GM10266 (cell line): ENCODE results near the gene FRMD5.

Experiments
- DNase-seq: peaks from one replicate; pipeline ENCODE4 v3.0.0; 2012; ENCODE audit errors: extremely low spot score
- CTCF ChIP-seq: IDR thresholded peaks from 2 replicates; pipeline ENCODE4 v1.5.1; 2012; ENCODE audit warnings: mild to moderate bottlenecking, low read depth; ENCODE audit not compliant: control insufficient read depth, insufficient read depth; ENCODE audit errors: missing control alignments

Gene FRMD5

GRCh38 chr15:43953402-43953801, 241.7 kb downstream of the FRMD5 start:
- DNase-seq = no peak
- TF ChIP-seq CTCF = no peak

- DNase-seq = no peak
- no peak for TF ChIP-seq CTCF
These were observed 244.5 kb downstream of the FRMD5 start for GRCh38 chr15:43950531-43950930.

- TF ChIP-seq CTCF = no peak
- peak; percentile 24 for DNase-seq
These were observed 246.3 kb downstream of the FRMD5 start for GRCh38 chr15:43948691-43949325.

- DNase-seq = no peak
- TF ChIP-seq CTCF = no peak
These were observed 251.6 kb downstream of the FRMD5 start for GRCh38 chr15:43943511-43943910.

GRCh38 chr15:43942194-43942593, 252.9 kb downstream of the FRMD5 start:
- TF ChIP-seq CTCF = no peak
- DNase-seq = no peak

GRCh38 chr15:43941555-43941954, 253.5 kb downstream of the FRMD5 start:
- TF ChIP-seq CTCF = no peak
- DNase-seq = no peak

- no peak for DNase-seq
- no peak for TF ChIP-seq CTCF
These were observed 254.0 kb downstream of the FRMD5 start for GRCh38 chr15:43941071-43941470.
